DMS53 treated with DMSO at 0.1 percent for 48 hours (cell line): ENCODE data around the gene EID2.
A peak's percentile ranks its signal among the peaks of the same experiment; 100 is the strongest.

Experiments used
- DNase-seq: peaks from one replicate; lab custom pipeline; 2025; ENCODE audit not compliant: unreplicated experiment; lab: John Stamatoyannopoulos, UW

EID2 gene

GRCh38 chr19:39539518-39540332 is at the start of gene EID2:
TSS of gene EID2 (minus strand) at chr19:39540161. CDS start at chr19:39540079, 82 bp downstream.
- peak; percentile 98 for DNase-seq

GRCh38 chr19:39588066-39588465 is 48.1 kb upstream of the EID2 start:
- no peak for DNase-seq

GRCh38 chr19:39587496-39587895 is 47.5 kb upstream of the EID2 start:
- DNase-seq, result no peak

- no peak for DNase-seq
Measured at GRCh38 chr19:39582891-39583625, 43.1 kb upstream of the EID2 start.

- no peak for DNase-seq
Measured at GRCh38 chr19:39582442-39582841, 42.5 kb upstream of the EID2 start.

- no peak for DNase-seq
Measured at GRCh38 chr19:39568604-39569003, 28.6 kb upstream of the EID2 start.

- no peak for DNase-seq
Measured at GRCh38 chr19:39566064-39566463, 26.1 kb upstream of the EID2 start.

GRCh38 chr19:39563408-39563807 is 23.4 kb upstream of the EID2 start:
- peak; percentile 94 for DNase-seq

- DNase-seq, result no peak
Measured at GRCh38 chr19:39558624-39559117, 18.7 kb upstream of the EID2 start.

- peak; percentile 94 for DNase-seq
Measured at GRCh38 chr19:39557811-39558623, 18.1 kb upstream of the EID2 start.

- DNase-seq, result no peak
Measured at GRCh38 chr19:39555883-39556282, 15.9 kb upstream of the EID2 start.

GRCh38 chr19:39554701-39555311 is 14.8 kb upstream of the EID2 start:
- DNase-seq, result no peak

GRCh38 chr19:39553082-39553652 is 13.2 kb upstream of the EID2 start:
- no peak for DNase-seq

GRCh38 chr19:39550197-39550596 is 10.2 kb upstream of the EID2 start:
- DNase-seq, result no peak

- no peak for DNase-seq
Measured at GRCh38 chr19:39546599-39546998, 6.6 kb upstream of the EID2 start.

GRCh38 chr19:39544911-39545310 is 5.0 kb upstream of the EID2 start:
- DNase-seq, result no peak

GRCh38 chr19:39544226-39544903 is 4.4 kb upstream of the EID2 start:
- DNase-seq, result no peak

- no peak for DNase-seq
Measured at GRCh38 chr19:39543477-39543857, 3.5 kb upstream of the EID2 start.

- DNase-seq, result no peak
Measured at GRCh38 chr19:39542206-39542605, 2.2 kb upstream of the EID2 start.

- no peak for DNase-seq
Measured at GRCh38 chr19:39540333-39540673, 342 bp upstream of the EID2 start.
